OCI-LY3 (cell line): ENCODE data around the gene ATP9A.

Experiments
- EZH2phosphoT487 ChIP-seq: fragments of 200-600 bp; shearing (Covaris generic); IDR thresholded peaks from 2 replicates; pipeline ENCODE4 v1.6.1; 2018; ENCODE audit warnings: antibody characterized with exemption, mixed run types, low read depth
- TF ChIP-seq, protein P1 (sequence below): fragments of 200-600, 300-600 bp; sonication (generic); IDR thresholded peaks from 2 replicates; pipeline ENCODE4 v1.5.1; 2014; ENCODE audit warnings: antibody characterized with exemption, low read length, low read depth

DNA sequence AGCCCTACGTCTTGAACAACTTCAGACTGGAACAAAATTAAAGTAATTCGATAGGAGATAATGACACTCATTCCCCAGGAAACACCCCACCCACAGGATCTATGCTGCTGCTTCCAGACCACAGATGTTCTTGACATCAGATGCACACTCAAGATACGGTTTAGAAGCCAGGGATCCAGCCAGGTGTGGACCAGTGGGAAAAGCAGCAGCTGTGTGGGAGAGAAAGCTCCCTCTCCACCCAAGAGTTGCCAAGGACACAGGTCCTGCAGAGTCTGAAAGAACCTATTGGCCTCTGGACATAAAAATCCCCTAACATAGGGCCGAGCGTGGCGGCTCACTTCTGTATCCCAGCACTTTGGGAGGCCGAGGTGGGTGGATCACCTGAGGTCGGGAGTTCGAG, 133.9 kb downstream of the ATP9A start:
- TF ChIP-seq, protein P1, sequence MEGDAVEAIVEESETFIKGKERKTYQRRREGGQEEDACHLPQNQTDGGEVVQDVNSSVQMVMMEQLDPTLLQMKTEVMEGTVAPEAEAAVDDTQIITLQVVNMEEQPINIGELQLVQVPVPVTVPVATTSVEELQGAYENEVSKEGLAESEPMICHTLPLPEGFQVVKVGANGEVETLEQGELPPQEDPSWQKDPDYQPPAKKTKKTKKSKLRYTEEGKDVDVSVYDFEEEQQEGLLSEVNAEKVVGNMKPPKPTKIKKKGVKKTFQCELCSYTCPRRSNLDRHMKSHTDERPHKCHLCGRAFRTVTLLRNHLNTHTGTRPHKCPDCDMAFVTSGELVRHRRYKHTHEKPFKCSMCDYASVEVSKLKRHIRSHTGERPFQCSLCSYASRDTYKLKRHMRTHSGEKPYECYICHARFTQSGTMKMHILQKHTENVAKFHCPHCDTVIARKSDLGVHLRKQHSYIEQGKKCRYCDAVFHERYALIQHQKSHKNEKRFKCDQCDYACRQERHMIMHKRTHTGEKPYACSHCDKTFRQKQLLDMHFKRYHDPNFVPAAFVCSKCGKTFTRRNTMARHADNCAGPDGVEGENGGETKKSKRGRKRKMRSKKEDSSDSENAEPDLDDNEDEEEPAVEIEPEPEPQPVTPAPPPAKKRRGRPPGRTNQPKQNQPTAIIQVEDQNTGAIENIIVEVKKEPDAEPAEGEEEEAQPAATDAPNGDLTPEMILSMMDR: no peak
- TF ChIP-seq EZH2phosphoT487: no peak
